Measurements from ENCODE around the gene RAI14.

Gene RAI14

GRCh38 chr5:34656001-34656699, at the start of gene RAI14:
Gene RAI14 (plus strand): TSS chr5:34656328. CDS start chr5:34686920, 30,592 bp downstream.
- DNase-seq (ENCODE audit: low read depth), result peak; percentile 86

- DNase-seq (ENCODE audit: low read depth), result no peak
Measured at GRCh38 chr5:34608368-34608767, 47.8 kb upstream of the RAI14 start.

- peak; percentile 95 for DNase-seq (ENCODE audit: low read depth)
Measured at GRCh38 chr5:34608859-34609648, 47.1 kb upstream of the RAI14 start.

GRCh38 chr5:34609951-34610441, 46.1 kb upstream of the RAI14 start:
- DNase-seq (ENCODE audit: low read depth), result no peak

- no peak for DNase-seq (ENCODE audit: low read depth)
Measured at GRCh38 chr5:34610546-34610945, 45.6 kb upstream of the RAI14 start.

GRCh38 chr5:34611464-34612415, 44.4 kb upstream of the RAI14 start:
- DNase-seq (ENCODE audit: low read depth), result no peak

GRCh38 chr5:34616651-34617050, 39.5 kb upstream of the RAI14 start:
- DNase-seq (ENCODE audit: low read depth), result no peak

GRCh38 chr5:34618371-34619065, 37.6 kb upstream of the RAI14 start:
- no peak for DNase-seq (ENCODE audit: low read depth)

GRCh38 chr5:34620185-34620584, 35.9 kb upstream of the RAI14 start:
- DNase-seq (ENCODE audit: low read depth), result no peak

GRCh38 chr5:34621277-34622097, 34.6 kb upstream of the RAI14 start:
- no peak for DNase-seq (ENCODE audit: low read depth)

GRCh38 chr5:34622098-34622400, 34.1 kb upstream of the RAI14 start:
- DNase-seq (ENCODE audit: low read depth), result peak; percentile 69

GRCh38 chr5:34624691-34625090, 31.4 kb upstream of the RAI14 start:
- no peak for DNase-seq (ENCODE audit: low read depth)

GRCh38 chr5:34625246-34625645, 30.9 kb upstream of the RAI14 start:
- DNase-seq (ENCODE audit: low read depth), result no peak

GRCh38 chr5:34626036-34626435, 30.1 kb upstream of the RAI14 start:
- peak; percentile 93 for DNase-seq (ENCODE audit: low read depth)

- peak; percentile 69 for DNase-seq (ENCODE audit: low read depth)
Measured at GRCh38 chr5:34626751-34627150, 29.4 kb upstream of the RAI14 start.

GRCh38 chr5:34627794-34628193, 28.3 kb upstream of the RAI14 start:
- DNase-seq (ENCODE audit: low read depth), result peak; percentile 95

GRCh38 chr5:34628373-34628772, 27.8 kb upstream of the RAI14 start:
- DNase-seq (ENCODE audit: low read depth), result no peak

- DNase-seq (ENCODE audit: low read depth), result no peak
Measured at GRCh38 chr5:34630596-34630995, 25.5 kb upstream of the RAI14 start.

GRCh38 chr5:34632807-34633422, 23.2 kb upstream of the RAI14 start:
- DNase-seq (ENCODE audit: low read depth), result no peak

Data from amniotic epithelial cell (primary cell).